GM23338 (cell line): ENCODE results near the gene FRMD1. TPM values are rescaled to one million over a fixed set of nuclear protein-coding genes. Genes with fewer than 3 reads are reported as not detected.

Experiments
- ATAC-seq: fragments of 200-7000 bp; cut with Tn5 transposase; 3 replicates; pipeline ENCODE4 v1.9.1; 2020
- DNase-seq: peaks from one replicate; pipeline ENCODE4 v3.0.0-alpha.2; 2015; ENCODE audit warnings: low spot score
- H2AFZ ChIP-seq: fragments of 200-600 bp; sonication (generic); 2 replicates; pipeline ENCODE4 v1.8.0; 2016; ENCODE audit warnings: antibody characterized with exemption, mild to moderate bottlenecking, moderate library complexity
- H3F3A ChIP-seq: fragments of 200-600 bp; sonication (generic); replicated peaks from 2 replicates; pipeline ENCODE4 v1.8.0; 2017; ENCODE audit warnings: antibody characterized with exemption, mixed run types, low read depth
- H3K27ac ChIP-seq: fragments of 200-600 bp; sonication (generic); 2 replicates; pipeline ENCODE4 v1.6.1; 2016; ENCODE audit warnings: low read depth
- H3K27me3 ChIP-seq: fragments of 200-600 bp; sonication (generic); 2 replicates; pipeline ENCODE4 v1.8.0; 2016; ENCODE audit warnings: mild to moderate bottlenecking, mixed run types, moderate library complexity; ENCODE audit not compliant: insufficient read depth
- H3K36me3 ChIP-seq: fragments of 200-600 bp; sonication (generic); 2 replicates; pipeline ENCODE4 v1.8.0; 2016; ENCODE audit warnings: mild to moderate bottlenecking; ENCODE audit not compliant: insufficient read depth
- H3K4me1 ChIP-seq: fragments of 200-600 bp; sonication (generic); 2 replicates; pipeline ENCODE4 v1.8.0; 2016; ENCODE audit warnings: mild to moderate bottlenecking, moderate library complexity; ENCODE audit not compliant: insufficient read depth
- H3K4me2 ChIP-seq: fragments of 200-600 bp; sonication (generic); 2 replicates; pipeline ENCODE4 v1.7.1; 2017; ENCODE audit warnings: mixed run types
- H3K4me3 ChIP-seq: fragments of 200-600 bp; sonication (generic); 2 replicates; pipeline ENCODE4 v1.6.1; 2016; ENCODE audit warnings: mixed run types
- H3K79me2 ChIP-seq: fragments of 200-600 bp; sonication (generic); replicated peaks from 2 replicates; pipeline ENCODE4 v1.8.0; 2017; ENCODE audit warnings: mild to moderate bottlenecking; ENCODE audit not compliant: insufficient read depth
- H3K9me2 ChIP-seq: fragments of 200-600 bp; sonication (generic); 2 replicates; pipeline ENCODE4 v1.8.0; 2017; ENCODE audit not compliant: insufficient read depth
- H4K20me1 ChIP-seq: fragments of 200-600 bp; sonication (generic); replicated peaks from 2 replicates; pipeline ENCODE4 v1.8.0; 2017; ENCODE audit warnings: mild to moderate bottlenecking; ENCODE audit not compliant: insufficient read depth
- H3K27ac Mint-ChIP-seq: 2 replicates; pipeline ENCODE4 v1.8.0; 2020; ENCODE audit warnings: inconsistent platforms, mild to moderate bottlenecking, moderate library complexity, mixed read lengths
- H3K27me3 Mint-ChIP-seq: 3 replicates; pipeline ENCODE4 v1.8.0; 2022; ENCODE audit warnings: low read depth, mild to moderate bottlenecking, moderate library complexity, mixed read lengths, inconsistent platforms; ENCODE audit not compliant: insufficient read depth, poor library complexity
- H3K36me3 Mint-ChIP-seq: 3 replicates; pipeline ENCODE4 v1.8.0; 2021; ENCODE audit warnings: low read depth, mild to moderate bottlenecking, inconsistent platforms, moderate library complexity, mixed read lengths
- H3K4me1 Mint-ChIP-seq: 3 replicates; pipeline ENCODE4 v1.8.0; 2020; ENCODE audit warnings: mild to moderate bottlenecking, inconsistent platforms, mixed read lengths
- H3K4me3 Mint-ChIP-seq: 3 replicates; pipeline ENCODE4 v1.8.0; 2021; ENCODE audit warnings: moderate library complexity, mild to moderate bottlenecking, inconsistent platforms, mixed read lengths
- H3K9me3 Mint-ChIP-seq: 3 replicates; pipeline ENCODE4 v1.8.0; 2020; ENCODE audit warnings: moderate library complexity, mild to moderate bottlenecking, inconsistent platforms, mixed read lengths
- EZH2 ChIP-seq: fragments of 200-600 bp; sonication (generic); IDR thresholded peaks from one replicate; pipeline ENCODE4 v1.8.0; 2017; ENCODE audit warnings: antibody characterized with exemption, mild to moderate bottlenecking, low read depth; ENCODE audit not compliant: unreplicated experiment
- EZH2phosphoT487 ChIP-seq: fragments of 200-600 bp; sonication (generic); IDR thresholded peaks from one replicate; pipeline ENCODE4 v1.8.1; 2018; ENCODE audit warnings: antibody characterized with exemption; ENCODE audit not compliant: unreplicated experiment
- JUNB ChIP-seq: IDR thresholded peaks from one replicate; pipeline ENCODE4 v1.6.1; 2016; ENCODE audit warnings: antibody characterized with exemption; ENCODE audit not compliant: unreplicated experiment
- NANOG ChIP-seq: IDR thresholded peaks from 2 replicates; pipeline ENCODE4 v1.6.1; 2016; ENCODE audit warnings: antibody characterized with exemption, borderline replicate concordance
- STAT1 ChIP-seq: IDR thresholded peaks from one replicate; pipeline ENCODE4 v1.6.1; 2016; ENCODE audit warnings: antibody characterized with exemption; ENCODE audit not compliant: unreplicated experiment
- polyA plus RNA-seq: library from polyadenylated mRNA; unstranded; fragments of >200 nt; fragmentation: Nextera tagmentation; extraction: Ambion mirVana; gene quantifications from 2 replicates; pipeline ENCODE4 v1.2.1, GENCODE V29; 2016
- total RNA-seq: library from RNA; depleted of rRNA; stranded (reverse); fragments of >200 nt; shearing (Covaris generic); gene quantifications from 2 replicates; pipeline ENCODE4 v1.2.3, GENCODE V29; 2014
- TF ChIP-seq, protein P1 (sequence below): IDR thresholded peaks from one replicate; pipeline ENCODE4 v1.6.1; 2018; ENCODE audit warnings: antibody characterized with exemption; ENCODE audit not compliant: unreplicated experiment
- TF ChIP-seq, protein P2 (sequence below), 2 experiments: fragments of 200-600 bp in 1 of 2; sonication (generic) in 1 of 2; conservative IDR thresholded peaks; 2 replicates each; pipeline versions ENCODE4 v1.5.1 to v1.6.1; 2016 to 2017; ENCODE audit warnings: antibody characterized with exemption in 2 of 2, low read depth in 2 of 2, mild to moderate bottlenecking in 2 of 2, moderate library complexity in 1 of 2
- TF ChIP-seq, protein P3 (sequence below): fragments of 250-450 bp; sonication (Bioruptor Pico); IDR thresholded peaks from 2 replicates; pipeline ENCODE4 v1.5.0; 2020; ENCODE audit warnings: mild to moderate bottlenecking, moderate library complexity
- TF ChIP-seq, protein P4 (sequence below): IDR thresholded peaks from 2 replicates; pipeline ENCODE4 v1.6.1; 2016; ENCODE audit warnings: antibody characterized with exemption

The FRMD1 gene
- total and polyA plus RNA-seq, 2 experiments from 2014 or later, result 1.0 to 2.0 TPM

DNA sequence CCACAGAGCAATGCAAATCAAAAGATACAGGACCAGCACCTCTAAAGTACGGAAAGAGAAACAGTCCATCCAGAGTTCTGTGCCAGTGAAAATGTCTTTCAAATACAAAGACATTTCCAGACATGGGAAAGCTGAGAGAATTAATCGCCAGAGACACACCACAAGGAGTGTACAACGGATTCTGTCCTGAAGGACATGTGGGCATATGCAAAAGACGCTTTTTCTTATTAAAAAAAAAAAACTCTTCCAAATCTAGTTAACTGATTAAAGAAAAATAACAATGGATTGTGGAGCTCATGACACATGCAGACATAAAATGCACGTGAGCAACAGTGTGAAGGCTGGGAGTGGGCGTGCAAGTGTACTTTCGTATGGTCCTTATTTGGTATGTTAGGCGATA is 58.8 kb downstream of the FRMD1 start (continued):
- TF ChIP-seq, protein P1, sequence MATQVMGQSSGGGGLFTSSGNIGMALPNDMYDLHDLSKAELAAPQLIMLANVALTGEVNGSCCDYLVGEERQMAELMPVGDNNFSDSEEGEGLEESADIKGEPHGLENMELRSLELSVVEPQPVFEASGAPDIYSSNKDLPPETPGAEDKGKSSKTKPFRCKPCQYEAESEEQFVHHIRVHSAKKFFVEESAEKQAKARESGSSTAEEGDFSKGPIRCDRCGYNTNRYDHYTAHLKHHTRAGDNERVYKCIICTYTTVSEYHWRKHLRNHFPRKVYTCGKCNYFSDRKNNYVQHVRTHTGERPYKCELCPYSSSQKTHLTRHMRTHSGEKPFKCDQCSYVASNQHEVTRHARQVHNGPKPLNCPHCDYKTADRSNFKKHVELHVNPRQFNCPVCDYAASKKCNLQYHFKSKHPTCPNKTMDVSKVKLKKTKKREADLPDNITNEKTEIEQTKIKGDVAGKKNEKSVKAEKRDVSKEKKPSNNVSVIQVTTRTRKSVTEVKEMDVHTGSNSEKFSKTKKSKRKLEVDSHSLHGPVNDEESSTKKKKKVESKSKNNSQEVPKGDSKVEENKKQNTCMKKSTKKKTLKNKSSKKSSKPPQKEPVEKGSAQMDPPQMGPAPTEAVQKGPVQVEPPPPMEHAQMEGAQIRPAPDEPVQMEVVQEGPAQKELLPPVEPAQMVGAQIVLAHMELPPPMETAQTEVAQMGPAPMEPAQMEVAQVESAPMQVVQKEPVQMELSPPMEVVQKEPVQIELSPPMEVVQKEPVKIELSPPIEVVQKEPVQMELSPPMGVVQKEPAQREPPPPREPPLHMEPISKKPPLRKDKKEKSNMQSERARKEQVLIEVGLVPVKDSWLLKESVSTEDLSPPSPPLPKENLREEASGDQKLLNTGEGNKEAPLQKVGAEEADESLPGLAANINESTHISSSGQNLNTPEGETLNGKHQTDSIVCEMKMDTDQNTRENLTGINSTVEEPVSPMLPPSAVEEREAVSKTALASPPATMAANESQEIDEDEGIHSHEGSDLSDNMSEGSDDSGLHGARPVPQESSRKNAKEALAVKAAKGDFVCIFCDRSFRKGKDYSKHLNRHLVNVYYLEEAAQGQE, result no peak
- TF ChIP-seq, protein P2, sequence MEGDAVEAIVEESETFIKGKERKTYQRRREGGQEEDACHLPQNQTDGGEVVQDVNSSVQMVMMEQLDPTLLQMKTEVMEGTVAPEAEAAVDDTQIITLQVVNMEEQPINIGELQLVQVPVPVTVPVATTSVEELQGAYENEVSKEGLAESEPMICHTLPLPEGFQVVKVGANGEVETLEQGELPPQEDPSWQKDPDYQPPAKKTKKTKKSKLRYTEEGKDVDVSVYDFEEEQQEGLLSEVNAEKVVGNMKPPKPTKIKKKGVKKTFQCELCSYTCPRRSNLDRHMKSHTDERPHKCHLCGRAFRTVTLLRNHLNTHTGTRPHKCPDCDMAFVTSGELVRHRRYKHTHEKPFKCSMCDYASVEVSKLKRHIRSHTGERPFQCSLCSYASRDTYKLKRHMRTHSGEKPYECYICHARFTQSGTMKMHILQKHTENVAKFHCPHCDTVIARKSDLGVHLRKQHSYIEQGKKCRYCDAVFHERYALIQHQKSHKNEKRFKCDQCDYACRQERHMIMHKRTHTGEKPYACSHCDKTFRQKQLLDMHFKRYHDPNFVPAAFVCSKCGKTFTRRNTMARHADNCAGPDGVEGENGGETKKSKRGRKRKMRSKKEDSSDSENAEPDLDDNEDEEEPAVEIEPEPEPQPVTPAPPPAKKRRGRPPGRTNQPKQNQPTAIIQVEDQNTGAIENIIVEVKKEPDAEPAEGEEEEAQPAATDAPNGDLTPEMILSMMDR (conservative IDR thresholded peaks at IDR 0.05; ENCODE audit: low read depth in 2 of 2), result no peak
- TF ChIP-seq, protein P3, sequence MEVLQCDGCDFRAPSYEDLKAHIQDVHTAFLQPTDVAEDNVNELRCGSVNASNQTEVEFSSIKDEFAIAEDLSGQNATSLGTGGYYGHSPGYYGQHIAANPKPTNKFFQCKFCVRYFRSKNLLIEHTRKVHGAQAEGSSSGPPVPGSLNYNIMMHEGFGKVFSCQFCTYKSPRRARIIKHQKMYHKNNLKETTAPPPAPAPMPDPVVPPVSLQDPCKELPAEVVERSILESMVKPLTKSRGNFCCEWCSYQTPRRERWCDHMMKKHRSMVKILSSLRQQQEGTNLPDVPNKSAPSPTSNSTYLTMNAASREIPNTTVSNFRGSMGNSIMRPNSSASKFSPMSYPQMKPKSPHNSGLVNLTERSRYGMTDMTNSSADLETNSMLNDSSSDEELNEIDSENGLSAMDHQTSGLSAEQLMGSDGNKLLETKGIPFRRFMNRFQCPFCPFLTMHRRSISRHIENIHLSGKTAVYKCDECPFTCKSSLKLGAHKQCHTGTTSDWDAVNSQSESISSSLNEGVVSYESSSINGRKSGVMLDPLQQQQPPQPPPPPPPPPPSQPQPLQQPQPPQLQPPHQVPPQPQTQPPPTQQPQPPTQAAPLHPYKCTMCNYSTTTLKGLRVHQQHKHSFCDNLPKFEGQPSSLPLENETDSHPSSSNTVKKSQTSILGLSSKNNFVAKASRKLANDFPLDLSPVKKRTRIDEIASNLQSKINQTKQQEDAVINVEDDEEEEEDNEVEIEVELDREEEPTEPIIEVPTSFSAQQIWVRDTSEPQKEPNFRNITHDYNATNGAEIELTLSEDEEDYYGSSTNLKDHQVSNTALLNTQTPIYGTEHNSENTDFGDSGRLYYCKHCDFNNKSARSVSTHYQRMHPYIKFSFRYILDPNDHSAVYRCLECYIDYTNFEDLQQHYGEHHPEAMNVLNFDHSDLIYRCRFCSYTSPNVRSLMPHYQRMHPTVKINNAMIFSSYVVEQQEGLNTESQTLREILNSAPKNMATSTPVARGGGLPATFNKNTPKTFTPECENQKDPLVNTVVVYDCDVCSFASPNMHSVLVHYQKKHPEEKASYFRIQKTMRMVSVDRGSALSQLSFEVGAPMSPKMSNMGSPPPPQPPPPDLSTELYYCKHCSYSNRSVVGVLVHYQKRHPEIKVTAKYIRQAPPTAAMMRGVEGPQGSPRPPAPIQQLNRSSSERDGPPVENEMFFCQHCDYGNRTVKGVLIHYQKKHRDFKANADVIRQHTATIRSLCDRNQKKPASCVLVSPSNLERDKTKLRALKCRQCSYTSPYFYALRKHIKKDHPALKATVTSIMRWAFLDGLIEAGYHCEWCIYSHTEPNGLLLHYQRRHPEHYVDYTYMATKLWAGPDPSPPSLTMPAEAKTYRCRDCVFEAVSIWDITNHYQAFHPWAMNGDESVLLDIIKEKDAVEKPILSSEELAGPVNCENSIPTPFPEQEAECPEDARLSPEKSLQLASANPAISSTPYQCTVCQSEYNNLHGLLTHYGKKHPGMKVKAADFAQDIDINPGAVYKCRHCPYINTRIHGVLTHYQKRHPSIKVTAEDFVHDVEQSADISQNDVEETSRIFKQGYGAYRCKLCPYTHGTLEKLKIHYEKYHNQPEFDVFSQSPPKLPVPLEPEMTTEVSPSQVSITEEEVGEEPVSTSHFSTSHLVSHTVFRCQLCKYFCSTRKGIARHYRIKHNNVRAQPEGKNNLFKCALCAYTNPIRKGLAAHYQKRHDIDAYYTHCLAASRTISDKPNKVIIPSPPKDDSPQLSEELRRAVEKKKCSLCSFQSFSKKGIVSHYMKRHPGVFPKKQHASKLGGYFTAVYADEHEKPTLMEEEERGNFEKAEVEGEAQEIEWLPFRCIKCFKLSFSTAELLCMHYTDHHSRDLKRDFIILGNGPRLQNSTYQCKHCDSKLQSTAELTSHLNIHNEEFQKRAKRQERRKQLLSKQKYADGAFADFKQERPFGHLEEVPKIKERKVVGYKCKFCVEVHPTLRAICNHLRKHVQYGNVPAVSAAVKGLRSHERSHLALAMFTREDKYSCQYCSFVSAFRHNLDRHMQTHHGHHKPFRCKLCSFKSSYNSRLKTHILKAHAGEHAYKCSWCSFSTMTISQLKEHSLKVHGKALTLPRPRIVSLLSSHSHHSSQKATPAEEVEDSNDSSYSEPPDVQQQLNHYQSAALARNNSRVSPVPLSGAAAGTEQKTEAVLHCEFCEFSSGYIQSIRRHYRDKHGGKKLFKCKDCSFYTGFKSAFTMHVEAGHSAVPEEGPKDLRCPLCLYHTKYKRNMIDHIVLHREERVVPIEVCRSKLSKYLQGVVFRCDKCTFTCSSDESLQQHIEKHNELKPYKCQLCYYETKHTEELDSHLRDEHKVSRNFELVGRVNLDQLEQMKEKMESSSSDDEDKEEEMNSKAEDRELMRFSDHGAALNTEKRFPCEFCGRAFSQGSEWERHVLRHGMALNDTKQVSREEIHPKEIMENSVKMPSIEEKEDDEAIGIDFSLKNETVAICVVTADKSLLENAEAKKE, result no peak

DNA sequence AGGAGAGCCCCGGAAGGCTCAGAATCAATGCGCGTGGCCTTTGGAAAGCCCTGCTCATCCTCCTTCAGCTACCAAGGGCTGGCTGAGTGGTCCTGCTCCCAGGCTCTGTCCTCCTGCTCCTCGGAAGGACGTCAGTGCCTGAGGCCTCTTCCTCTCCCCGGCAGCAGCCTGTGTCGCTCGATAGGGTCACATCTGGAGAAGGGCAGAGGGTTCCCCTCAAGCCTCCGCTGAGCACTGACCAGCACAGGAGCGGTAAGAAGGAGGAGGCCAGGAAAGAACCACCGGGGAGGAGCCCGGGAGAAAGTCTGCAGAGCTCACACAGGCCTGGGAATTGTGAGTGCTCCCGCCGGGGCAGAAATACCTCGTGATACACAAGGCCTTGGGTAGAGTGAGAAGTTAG is 60.3 kb downstream of the FRMD1 start:
- TF ChIP-seq STAT1 (no peak), JUNB (no peak), EZH2phosphoT487 (no peak), EZH2 (no peak), NANOG (no peak)
- TF ChIP-seq, protein P1, result no peak
- TF ChIP-seq, protein P4, sequence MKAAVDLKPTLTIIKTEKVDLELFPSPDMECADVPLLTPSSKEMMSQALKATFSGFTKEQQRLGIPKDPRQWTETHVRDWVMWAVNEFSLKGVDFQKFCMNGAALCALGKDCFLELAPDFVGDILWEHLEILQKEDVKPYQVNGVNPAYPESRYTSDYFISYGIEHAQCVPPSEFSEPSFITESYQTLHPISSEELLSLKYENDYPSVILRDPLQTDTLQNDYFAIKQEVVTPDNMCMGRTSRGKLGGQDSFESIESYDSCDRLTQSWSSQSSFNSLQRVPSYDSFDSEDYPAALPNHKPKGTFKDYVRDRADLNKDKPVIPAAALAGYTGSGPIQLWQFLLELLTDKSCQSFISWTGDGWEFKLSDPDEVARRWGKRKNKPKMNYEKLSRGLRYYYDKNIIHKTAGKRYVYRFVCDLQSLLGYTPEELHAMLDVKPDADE, result no peak
- DNase-seq, result no peak
- no peaks in the 10 kb centered on the region for H3K79me2 ChIP-seq
- H2AFZ ChIP-seq, result no peak overlapping the region
- no peak overlapping the region for H3K4me3 ChIP-seq
- no peaks in the 10 kb centered on the region for H3K27me3 ChIP-seq
- Mint-ChIP-seq H3K36me3 (no peaks in the 10 kb centered on the region), H3K4me3 (no peak overlapping the region), H3K4me1 (peaks cover 9% of the 10 kb centered on the region; the same call in 2 of the 3 replicates), H3K27me3 (no peaks in the 10 kb centered on the region), H3K9me3 (no peaks in the 10 kb centered on the region; the same call in 2 of the 3 replicates), H3K27ac (no peak overlapping the region)
- H3K27ac ChIP-seq, result no peak overlapping the region
- H4K20me1 ChIP-seq, result no peaks in the 10 kb centered on the region
- H3K36me3 ChIP-seq, result no peaks in the 10 kb centered on the region
- H3K4me1 ChIP-seq, result no peaks in the 10 kb centered on the region
- H3F3A ChIP-seq, result no peaks in the 10 kb centered on the region
- ATAC-seq, result no peak
- no peak overlapping the region for H3K4me2 ChIP-seq
- H3K9me2 ChIP-seq, result no peaks in the 10 kb centered on the region
